Stomach (tissue), 4 donors: Measurements from ENCODE around the gene BICD1.

ENCODE experiments used
- CTCF ChIP-seq, 7 experiments: fragments of 450-650 bp in 4 of 7; fragments of 200-600 bp in 3 of 7; sonication (generic) in 3 of 7; IDR thresholded peaks; one replicate each; pipeline ENCODE4 v1.5.1; 2016 to 2019; ENCODE audit warnings: antibody characterized with exemption in 7 of 7, control low read depth in 2 of 7, mild to moderate bottlenecking in 1 of 7
- EP300 ChIP-seq: sonication (generic); formaldehyde crosslinking; IDR thresholded peaks from one replicate; pipeline ENCODE4 v1.6.1; 2017; ENCODE audit warnings: antibody characterized with exemption
- POLR2A ChIP-seq, 4 donors: fragments of 450-650 bp; IDR thresholded peaks; one replicate each; pipeline ENCODE4 v1.6.1; 2016; ENCODE audit warnings: antibody characterized with exemption in 4 of 4, control low read depth in 2 of 4, mild to moderate bottlenecking in 1 of 4, moderate library complexity in 1 of 4
- POLR2AphosphoS5 ChIP-seq, 3 donors: sonication (generic); formaldehyde crosslinking; IDR thresholded peaks; one replicate each; pipeline ENCODE4 v1.6.1; 2016; ENCODE audit warnings: antibody characterized with exemption in 3 of 3

- TF ChIP-seq CTCF (IDR thresholded peaks at IDR 0.05) (no peak), POLR2AphosphoS5 (IDR thresholded peaks at IDR 0.05) (no peak), POLR2A (IDR thresholded peaks at IDR 0.05) (no peak), EP300 (no peak)
These were observed 29.7 kb upstream of the BICD1 start for GRCh38 chr12:32076941-32077340.
